Astrocyte (in vitro differentiated cells and primary cell): ENCODE results near the gene XYLT1. TPM values are rescaled to one million over a fixed set of nuclear protein-coding genes. Genes with fewer than 3 reads are reported as not detected.

ENCODE experiments used
- DNase-seq: peaks from one replicate; pipeline ENCODE4 v3.0.0-alpha.2; 2010; ENCODE audit warnings: low read depth
- FAIRE-seq: peaks from 2 replicates; lab custom pipeline; 2011; peaks lifted over from hg19 to GRCh38; lab: Jason Lieb, UNC
- H2AFZ ChIP-seq: 2 replicates; pipeline ENCODE4 v1.6.0; 2012; ENCODE audit warnings: low read depth, low read length, inconsistent platforms
- H3K27ac ChIP-seq: 2 replicates; pipeline ENCODE4 v1.5.1; 2011; ENCODE audit warnings: low read depth, low read length, inconsistent platforms
- H3K27me3 ChIP-seq: 2 replicates; pipeline ENCODE4 v1.6.0; 2011; ENCODE audit warnings: low read length, inconsistent platforms; ENCODE audit not compliant: insufficient read depth
- H3K36me3 ChIP-seq: 2 replicates; pipeline ENCODE4 v1.5.1; 2011; ENCODE audit warnings: low read length, inconsistent platforms; ENCODE audit not compliant: insufficient read depth
- H3K4me1 ChIP-seq: 2 replicates; pipeline ENCODE4 v1.5.1; 2011; ENCODE audit warnings: low read length, inconsistent platforms; ENCODE audit not compliant: insufficient read depth
- H3K4me2 ChIP-seq: 2 replicates; pipeline ENCODE4 v1.6.0; 2012; ENCODE audit warnings: low read length, inconsistent platforms
- H3K4me3 ChIP-seq: 2 replicates; pipeline ENCODE4 v1.5.1; 2011; ENCODE audit warnings: low read depth, mild to moderate bottlenecking, low read length, inconsistent platforms; ENCODE audit not compliant: insufficient read depth
- H3K79me2 ChIP-seq: 2 replicates; pipeline ENCODE4 v1.6.0; 2012; ENCODE audit warnings: mild to moderate bottlenecking, low read length, inconsistent platforms; ENCODE audit not compliant: insufficient read depth
- H3K9ac ChIP-seq: 2 replicates; pipeline ENCODE4 v1.6.0; 2012; ENCODE audit warnings: mild to moderate bottlenecking, low read length, inconsistent platforms
- H3K9me3 ChIP-seq: 2 replicates; pipeline ENCODE4 v1.5.1; 2012; ENCODE audit warnings: low read depth, mild to moderate bottlenecking, low read length, inconsistent platforms; ENCODE audit not compliant: insufficient read depth
- H4K20me1 ChIP-seq: 2 replicates; pipeline ENCODE4 v1.6.0; 2012; ENCODE audit warnings: low read length, inconsistent platforms; ENCODE audit not compliant: insufficient read depth
- H3K27ac Mint-ChIP-seq: one replicate; pipeline ENCODE4 v1.8.0; 2021; ENCODE audit warnings: mild to moderate bottlenecking, mixed read lengths; ENCODE audit not compliant: unreplicated experiment
- H3K27me3 Mint-ChIP-seq: one replicate; pipeline ENCODE4 v1.8.0; 2021; ENCODE audit warnings: low read depth, mixed read lengths; ENCODE audit not compliant: unreplicated experiment
- H3K36me3 Mint-ChIP-seq: one replicate; pipeline ENCODE4 v1.8.0; 2021; ENCODE audit warnings: low read depth, mixed read lengths; ENCODE audit not compliant: unreplicated experiment
- H3K4me1 Mint-ChIP-seq: one replicate; pipeline ENCODE4 v1.8.0; 2021; ENCODE audit warnings: low read depth, mixed read lengths; ENCODE audit not compliant: unreplicated experiment
- H3K4me3 Mint-ChIP-seq: one replicate; pipeline ENCODE4 v1.8.0; 2021; ENCODE audit warnings: mild to moderate bottlenecking, moderate library complexity, mixed read lengths; ENCODE audit not compliant: unreplicated experiment
- H3K9me3 Mint-ChIP-seq: one replicate; pipeline ENCODE4 v1.8.0; 2021; ENCODE audit warnings: mild to moderate bottlenecking, mixed read lengths; ENCODE audit not compliant: unreplicated experiment
- EZH2 ChIP-seq: IDR thresholded peaks from 2 replicates; pipeline ENCODE4 v1.6.1; 2012; ENCODE audit warnings: mild to moderate bottlenecking, low read length, inconsistent platforms; ENCODE audit not compliant: insufficient read depth
- total RNA-seq: library from RNA; stranded (reverse); gene quantifications from 2 replicates; pipeline ENCODE4 v1.2.1, GENCODE V29; 2021
- TF ChIP-seq, protein P1 (sequence below): IDR thresholded peaks from 2 replicates; pipeline ENCODE4 v1.5.1; 2011; ENCODE audit warnings: low read depth, mild to moderate bottlenecking, inconsistent platforms, low read length, moderate library complexity; ENCODE audit not compliant: insufficient read depth

Gene XYLT1
- total RNA-seq, 1 donor from 2014 or later = 22.9 TPM

DNA sequence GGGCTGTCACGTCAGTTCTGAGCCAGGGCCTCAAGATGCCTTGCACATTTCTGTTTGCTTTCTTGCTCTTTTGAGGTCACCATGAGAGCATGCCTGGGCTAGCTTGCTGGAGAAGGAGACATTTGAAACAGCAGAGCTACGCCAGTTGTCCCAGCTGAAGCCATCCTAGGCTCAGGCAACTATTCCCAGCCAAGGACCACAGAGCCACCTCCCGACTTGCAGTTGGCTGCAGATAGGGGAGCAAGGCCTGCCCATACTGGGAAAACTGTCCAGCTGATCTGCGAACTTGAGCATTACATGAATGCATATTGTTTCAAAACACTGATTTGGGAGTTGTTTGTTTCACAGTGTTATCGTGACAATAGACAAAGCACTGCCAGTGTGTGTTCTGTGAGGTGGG lies 340.8 kb downstream of the XYLT1 start:
- Mint-ChIP-seq H3K4me1 (no peaks in the 10 kb centered on the region), H3K4me3 (no peak overlapping the region), H3K27ac (no peak overlapping the region), H3K27me3 (peaks cover 2% of the 10 kb centered on the region), H3K9me3 (no peaks in the 10 kb centered on the region), H3K36me3 (peaks cover 44% of the 10 kb centered on the region)
- Histone ChIP-seq H2AFZ (no peak overlapping the region), H3K4me2 (no peak overlapping the region), H3K27me3 (no peaks in the 10 kb centered on the region), H4K20me1 (peaks cover 46% of the 10 kb centered on the region), H3K79me2 (no peaks in the 10 kb centered on the region), H3K9ac (no peak overlapping the region), H3K27ac (no peak overlapping the region), H3K4me1 (no peaks in the 10 kb centered on the region), H3K9me3 (no peaks in the 10 kb centered on the region), H3K36me3 (peaks cover 22% of the 10 kb centered on the region), H3K4me3 (no peak overlapping the region)
- TF ChIP-seq EZH2 = no peak
- TF ChIP-seq, protein P1, sequence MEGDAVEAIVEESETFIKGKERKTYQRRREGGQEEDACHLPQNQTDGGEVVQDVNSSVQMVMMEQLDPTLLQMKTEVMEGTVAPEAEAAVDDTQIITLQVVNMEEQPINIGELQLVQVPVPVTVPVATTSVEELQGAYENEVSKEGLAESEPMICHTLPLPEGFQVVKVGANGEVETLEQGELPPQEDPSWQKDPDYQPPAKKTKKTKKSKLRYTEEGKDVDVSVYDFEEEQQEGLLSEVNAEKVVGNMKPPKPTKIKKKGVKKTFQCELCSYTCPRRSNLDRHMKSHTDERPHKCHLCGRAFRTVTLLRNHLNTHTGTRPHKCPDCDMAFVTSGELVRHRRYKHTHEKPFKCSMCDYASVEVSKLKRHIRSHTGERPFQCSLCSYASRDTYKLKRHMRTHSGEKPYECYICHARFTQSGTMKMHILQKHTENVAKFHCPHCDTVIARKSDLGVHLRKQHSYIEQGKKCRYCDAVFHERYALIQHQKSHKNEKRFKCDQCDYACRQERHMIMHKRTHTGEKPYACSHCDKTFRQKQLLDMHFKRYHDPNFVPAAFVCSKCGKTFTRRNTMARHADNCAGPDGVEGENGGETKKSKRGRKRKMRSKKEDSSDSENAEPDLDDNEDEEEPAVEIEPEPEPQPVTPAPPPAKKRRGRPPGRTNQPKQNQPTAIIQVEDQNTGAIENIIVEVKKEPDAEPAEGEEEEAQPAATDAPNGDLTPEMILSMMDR = no peak
- DNase-seq (no peak), FAIRE-seq (no peak)

DNA sequence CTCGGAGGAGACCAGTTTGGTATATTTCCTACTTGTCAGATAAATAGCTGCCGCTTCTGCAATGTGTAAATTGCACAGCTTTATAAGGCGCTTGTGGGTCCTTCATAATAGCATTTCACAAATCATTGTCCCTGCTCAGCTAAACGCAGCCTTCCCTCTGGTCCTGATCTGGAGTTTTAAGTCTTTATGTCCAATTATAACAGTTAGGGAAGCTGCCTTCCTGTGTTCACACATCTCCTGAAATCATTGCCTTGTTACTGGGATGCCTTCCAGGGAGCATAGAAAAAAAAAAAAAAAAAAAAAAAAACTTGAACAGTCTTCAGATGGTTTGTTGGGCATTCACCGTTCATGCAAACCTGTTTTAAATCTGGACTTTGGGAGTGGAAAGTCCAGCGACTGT lies 342.0 kb downstream of the XYLT1 start:
- Histone ChIP-seq H3K27ac (no peak overlapping the region), H3K4me1 (no peaks in the 10 kb centered on the region), H3K27me3 (no peaks in the 10 kb centered on the region), H3K9ac (no peak overlapping the region), H3K36me3 (peaks cover 16% of the 10 kb centered on the region), H3K4me2 (no peak overlapping the region), H3K4me3 (no peak overlapping the region), H3K79me2 (no peaks in the 10 kb centered on the region), H4K20me1 (peaks cover 47% of the 10 kb centered on the region), H2AFZ (no peak overlapping the region), H3K9me3 (no peaks in the 10 kb centered on the region)
- H3K4me1 Mint-ChIP-seq = no peaks in the 10 kb centered on the region
- TF ChIP-seq, protein P1 = no peak
- no peak for TF ChIP-seq EZH2
- FAIRE-seq (no peak), DNase-seq (no peak)
- H3K27ac Mint-ChIP-seq = no peak overlapping the region
- peaks cover 2% of the 10 kb centered on the region for H3K27me3 Mint-ChIP-seq
- no peak overlapping the region for H3K4me3 Mint-ChIP-seq
- peaks cover 48% of the 10 kb centered on the region for H3K36me3 Mint-ChIP-seq
- no peaks in the 10 kb centered on the region for H3K9me3 Mint-ChIP-seq

DNA sequence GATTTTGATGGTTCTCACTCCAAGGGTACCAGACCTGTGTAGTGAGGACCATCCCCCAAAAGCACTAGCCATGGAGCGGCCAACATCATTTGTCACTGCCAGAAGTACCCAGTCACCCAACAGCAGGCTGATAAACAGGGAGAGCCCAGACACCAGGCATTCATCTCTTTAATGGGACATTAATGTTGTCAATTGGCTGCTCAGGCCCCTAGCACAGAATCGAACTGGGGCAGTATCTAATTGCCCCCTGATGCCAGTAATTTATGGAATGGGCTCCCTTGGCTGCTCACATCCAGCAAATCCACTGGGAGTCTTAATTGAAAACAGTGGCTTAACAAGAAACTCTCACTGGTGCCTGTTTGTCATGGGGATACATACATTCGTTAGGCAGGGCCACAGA lies 344.6 kb downstream of the XYLT1 start:
- no peak overlapping the region for H3K9ac ChIP-seq
- no peaks in the 10 kb centered on the region for H3K27me3 Mint-ChIP-seq
- peaks cover 8% of the 10 kb centered on the region for H3K36me3 ChIP-seq
- H3K36me3 Mint-ChIP-seq = peaks cover 51% of the 10 kb centered on the region
- no peak overlapping the region for H3K4me3 ChIP-seq
- no peaks in the 10 kb centered on the region for H3K4me1 Mint-ChIP-seq
- no peaks in the 10 kb centered on the region for H3K9me3 Mint-ChIP-seq
- TF ChIP-seq, protein P1 = no peak
- no peak for TF ChIP-seq EZH2
- H3K9me3 ChIP-seq = no peaks in the 10 kb centered on the region
- no peaks in the 10 kb centered on the region for H3K27me3 ChIP-seq
- H2AFZ ChIP-seq = no peak overlapping the region
- no peak overlapping the region for H3K4me2 ChIP-seq
- no peaks in the 10 kb centered on the region for H3K79me2 ChIP-seq
- H3K27ac ChIP-seq = no peak overlapping the region
- no peak for DNase-seq
- peaks cover 33% of the 10 kb centered on the region for H4K20me1 ChIP-seq
- H3K4me3 Mint-ChIP-seq = no peak overlapping the region
- H3K4me1 ChIP-seq = no peaks in the 10 kb centered on the region
- FAIRE-seq = no peak
- H3K27ac Mint-ChIP-seq = no peak overlapping the region
